Measurements from ENCODE around the gene TLX2. TPM values are rescaled to one million over a fixed set of nuclear protein-coding genes. Genes with fewer than 3 reads are reported as not detected.
"Not testable (repeated sequence)": the region's sequence is repeated elsewhere in the genome, so short reads cannot be mapped to it uniquely, and the experiment has no call there.

Gene TLX2
- total RNA-seq = not detected

DNA sequence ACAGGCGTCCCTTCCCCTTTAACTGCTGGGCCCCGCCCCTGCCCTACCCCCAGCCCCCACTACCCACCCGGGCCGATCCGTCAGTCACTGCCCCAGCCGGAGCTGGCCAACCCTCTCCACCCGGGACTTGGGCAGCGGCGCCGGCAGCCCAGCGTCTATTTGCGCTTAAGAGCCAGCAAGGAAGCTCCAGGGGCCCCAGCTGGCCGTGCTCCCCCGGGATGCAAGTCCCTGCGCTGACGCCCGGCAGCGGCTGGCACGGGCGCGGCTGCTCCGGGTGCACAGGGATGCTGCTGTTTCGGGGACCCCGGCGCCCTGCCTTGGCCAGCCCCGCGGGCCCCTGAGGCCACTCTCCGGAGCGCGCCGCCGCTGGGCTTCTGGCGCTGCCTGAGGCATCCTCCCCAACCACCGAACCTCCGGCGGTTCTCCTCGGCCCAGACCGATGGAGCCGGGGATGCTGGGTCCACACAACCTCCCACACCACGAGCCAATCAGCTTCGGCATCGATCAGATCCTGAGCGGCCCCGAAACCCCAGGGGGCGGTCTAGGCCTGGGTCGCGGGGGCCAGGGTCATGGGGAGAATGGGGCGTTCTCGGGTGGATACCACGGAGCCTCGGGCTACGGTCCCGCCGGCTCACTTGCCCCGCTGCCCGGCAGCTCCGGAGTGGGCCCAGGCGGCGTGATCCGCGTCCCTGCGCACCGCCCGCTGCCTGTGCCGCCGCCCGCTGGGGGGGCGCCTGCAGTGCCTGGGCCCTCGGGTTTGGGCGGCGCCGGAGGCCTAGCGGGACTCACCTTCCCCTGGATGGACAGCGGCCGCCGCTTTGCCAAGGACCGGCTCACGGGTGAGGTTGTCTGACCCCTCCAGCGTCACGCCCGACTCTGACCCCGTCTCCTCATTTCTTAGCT lies at the start of gene TLX2:
TLX2 (plus strand) TSS at position 83 of the 903 bp plus-strand sequence; CDS start at position 440, 357 bp downstream.
- intact Hi-C loops (cut with DNase I; ENCODE audit: low total_unique reads) = no loop called here
- WGBS, 2 donors = 3 to 4% methylated on average over 64 to 71 of the region's 82 CpGs
- DNase-seq (ENCODE audit: low spot score in 2 of 2) = no peak
- no peak within 1 kb of the TSS for H3K4me3 ChIP-seq (ENCODE audit: low read depth, poor library complexity, severe bottlenecking)
- TF ChIP-seq, protein P1, sequence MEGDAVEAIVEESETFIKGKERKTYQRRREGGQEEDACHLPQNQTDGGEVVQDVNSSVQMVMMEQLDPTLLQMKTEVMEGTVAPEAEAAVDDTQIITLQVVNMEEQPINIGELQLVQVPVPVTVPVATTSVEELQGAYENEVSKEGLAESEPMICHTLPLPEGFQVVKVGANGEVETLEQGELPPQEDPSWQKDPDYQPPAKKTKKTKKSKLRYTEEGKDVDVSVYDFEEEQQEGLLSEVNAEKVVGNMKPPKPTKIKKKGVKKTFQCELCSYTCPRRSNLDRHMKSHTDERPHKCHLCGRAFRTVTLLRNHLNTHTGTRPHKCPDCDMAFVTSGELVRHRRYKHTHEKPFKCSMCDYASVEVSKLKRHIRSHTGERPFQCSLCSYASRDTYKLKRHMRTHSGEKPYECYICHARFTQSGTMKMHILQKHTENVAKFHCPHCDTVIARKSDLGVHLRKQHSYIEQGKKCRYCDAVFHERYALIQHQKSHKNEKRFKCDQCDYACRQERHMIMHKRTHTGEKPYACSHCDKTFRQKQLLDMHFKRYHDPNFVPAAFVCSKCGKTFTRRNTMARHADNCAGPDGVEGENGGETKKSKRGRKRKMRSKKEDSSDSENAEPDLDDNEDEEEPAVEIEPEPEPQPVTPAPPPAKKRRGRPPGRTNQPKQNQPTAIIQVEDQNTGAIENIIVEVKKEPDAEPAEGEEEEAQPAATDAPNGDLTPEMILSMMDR (IDR thresholded peaks at IDR 0.05) = no peak
- no peak for TF ChIP-seq POLR2A (IDR thresholded peaks at IDR 0.05)

DNA sequence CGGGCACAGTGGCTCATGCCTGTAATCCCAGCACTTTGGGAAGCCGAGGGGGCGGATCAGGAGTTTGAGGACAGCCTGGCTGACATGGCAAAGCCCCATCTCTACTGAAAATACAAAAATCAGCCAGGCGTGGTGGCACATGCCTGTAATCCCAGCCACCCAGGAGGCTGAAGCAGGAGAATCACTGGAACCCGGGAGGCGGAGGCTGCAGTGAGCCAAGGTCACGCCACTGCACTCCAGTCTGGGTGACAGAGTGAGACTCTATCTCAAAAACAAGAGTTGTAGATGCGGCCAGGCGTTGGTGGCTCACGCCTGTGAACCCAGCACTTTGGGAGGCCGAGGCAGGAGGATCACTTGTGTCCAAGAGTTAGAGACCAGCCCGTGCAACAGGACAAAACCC lies 43.5 kb upstream of the TLX2 start:
- intact Hi-C loops (cut with DNase I; ENCODE audit: low total_unique reads); H3K4me3 ChIP-seq (ENCODE audit: low read depth, poor library complexity, severe bottlenecking); DNase-seq (ENCODE audit: low spot score in 2 of 2): not testable (repeated sequence)
- WGBS, 2 donors = 95 to 96% methylated on average over 12 of the region's 12 CpGs

DNA sequence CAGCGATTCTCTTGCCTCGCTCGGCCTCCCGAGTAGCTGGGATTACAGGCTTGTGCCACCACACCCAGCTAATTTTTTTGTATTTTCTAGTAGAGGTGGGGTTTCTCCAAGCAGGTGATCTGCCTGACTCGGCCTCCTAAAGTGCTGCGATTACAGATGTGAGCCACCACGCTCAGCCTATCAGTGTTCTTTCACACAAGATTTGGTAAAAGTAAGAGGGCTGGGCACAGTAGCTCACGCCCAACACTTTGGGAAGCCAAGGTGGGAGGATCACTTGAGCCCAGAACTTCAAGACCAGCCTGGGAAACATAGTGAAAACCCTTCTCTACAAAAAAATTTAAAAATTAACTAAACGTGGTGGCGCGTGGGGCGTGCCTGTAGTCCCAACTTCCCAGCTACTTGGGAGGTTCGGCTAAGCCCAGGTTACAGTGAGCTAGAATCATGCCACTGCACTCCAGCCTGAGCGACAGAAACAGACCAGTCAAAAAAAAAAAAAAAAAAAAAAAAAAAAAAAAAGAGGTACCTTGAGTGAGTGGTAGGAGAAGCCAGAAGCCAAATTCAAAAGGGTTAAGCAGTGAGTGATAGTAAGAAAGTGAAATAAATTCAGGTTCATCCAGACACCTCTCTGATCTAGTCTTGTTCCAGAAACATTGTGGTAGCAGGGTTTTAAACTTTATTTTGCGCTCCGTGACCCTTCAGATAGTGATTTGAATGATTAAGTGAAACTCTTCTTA lies 42.8 kb upstream of the TLX2 start:
- intact Hi-C loops (cut with DNase I; ENCODE audit: low total_unique reads) = no loop called here
- H3K4me3 ChIP-seq (ENCODE audit: low read depth, poor library complexity, severe bottlenecking) = peak overlapping the region; percentile 54
- TF ChIP-seq, protein P1 (IDR thresholded peaks at IDR 0.05) = no peak
- TF ChIP-seq POLR2A (IDR thresholded peaks at IDR 0.05) = no peak
- DNase-seq (ENCODE audit: low spot score in 2 of 2) = no peak
- WGBS, 2 donors = 48 to 51% methylated on average over 16 of the region's 16 CpGs

DNA sequence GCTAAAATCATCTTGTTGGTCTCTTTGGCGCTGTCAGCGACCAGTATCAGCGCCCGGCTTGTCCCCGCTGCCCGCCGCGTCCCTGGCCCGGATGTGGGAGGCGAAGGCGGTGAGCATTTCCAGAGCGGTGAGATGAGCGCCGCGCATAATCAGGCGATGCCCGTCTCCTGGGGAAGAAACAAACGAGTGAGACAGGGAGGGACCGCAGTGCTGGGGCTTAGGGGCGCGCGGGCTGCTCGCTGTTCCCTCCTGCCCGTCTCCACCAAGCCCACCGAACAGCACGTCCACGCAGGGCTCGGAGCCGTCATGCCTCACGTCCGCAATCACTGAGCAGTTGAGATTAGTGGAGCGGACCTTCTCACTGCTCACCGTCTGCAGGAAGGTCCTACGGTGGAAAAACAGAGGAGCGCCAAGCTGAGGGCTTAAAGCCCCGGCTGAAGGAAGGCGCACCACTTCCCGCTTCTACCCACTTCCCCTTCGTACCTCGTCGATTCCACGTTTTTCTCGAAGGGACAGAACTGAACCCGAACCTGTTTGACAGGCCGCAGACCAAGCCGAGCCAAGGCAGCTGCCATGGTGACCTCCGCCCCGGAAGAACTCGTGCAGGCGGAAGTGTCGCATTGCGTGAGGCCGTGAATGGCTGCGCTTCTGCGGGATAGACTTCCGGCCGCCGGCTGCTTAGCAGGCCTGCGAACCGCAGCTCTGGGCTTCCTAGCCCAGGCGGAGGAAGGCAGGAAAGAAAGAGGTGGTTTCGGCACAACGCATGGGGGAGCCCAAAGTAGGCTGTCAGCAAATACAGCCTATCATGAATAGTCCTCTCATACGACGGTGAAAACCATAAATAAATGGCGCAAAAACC lies 41.9 kb upstream of the TLX2 start, which contains the start of gene MRPL53:
MRPL53 (minus strand) TSS at position 595 of the 859 bp plus-strand sequence; CDS start at position 575, 20 bp downstream.
- WGBS, 2 donors = 1% methylated on average over 66 of the region's 66 CpGs
- peak; percentile 91 to 99 for DNase-seq (ENCODE audit: low spot score in 2 of 2)
- TF ChIP-seq POLR2A (IDR thresholded peaks at IDR 0.05) = no peak
- TF ChIP-seq, protein P1 (IDR thresholded peaks at IDR 0.05) = no peak
- intact Hi-C loops (cut with DNase I; ENCODE audit: low total_unique reads) = no loop called here
- H3K4me3 ChIP-seq (ENCODE audit: low read depth, poor library complexity, severe bottlenecking) = peak within 1 kb of the TSS; percentile 54

DNA sequence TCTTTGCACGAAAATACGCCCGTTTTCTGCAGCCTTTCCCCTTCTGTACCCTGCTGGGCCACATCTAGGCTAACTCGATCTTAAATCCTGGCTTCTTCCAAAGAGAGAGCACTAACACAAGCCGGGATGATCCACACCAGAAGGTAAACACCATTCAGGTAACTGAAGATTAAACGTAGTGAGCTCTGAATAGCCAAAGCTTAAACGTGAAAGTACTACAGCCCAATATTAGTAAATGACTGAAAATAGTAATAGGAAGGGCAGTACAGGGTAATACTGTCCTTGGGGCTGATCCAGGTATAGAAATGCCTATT lies 41.3 kb upstream of the TLX2 start:
- WGBS, 2 donors = 14 to 16% methylated on average over 7 of the region's 7 CpGs
- TF ChIP-seq, protein P1 (IDR thresholded peaks at IDR 0.05) = no peak
- no peak for TF ChIP-seq POLR2A (IDR thresholded peaks at IDR 0.05)
- intact Hi-C loops (cut with DNase I; ENCODE audit: low total_unique reads) = no loop called here
- H3K4me3 ChIP-seq (ENCODE audit: low read depth, poor library complexity, severe bottlenecking) = no peak overlapping the region
- no peak for DNase-seq (ENCODE audit: low spot score in 2 of 2)

Measured in lower leg skin (tissue), 4 donors.